IPS-18c (cell line): ENCODE measurements around the gene MTCP1.

ENCODE experiments used
- H3K4me3 ChIP-seq: 2 replicates; pipeline ENCODE4 v1.7.0; 2013; ENCODE audit warnings: low read depth, mild to moderate bottlenecking, low read length, moderate library complexity; ENCODE audit not compliant: insufficient read depth
- H3K9me3 ChIP-seq: one replicate; pipeline ENCODE4 v1.6.1; 2013; ENCODE audit warnings: mild to moderate bottlenecking, low read length, moderate library complexity; ENCODE audit not compliant: control insufficient read depth, insufficient read depth

The MTCP1 gene

DNA sequence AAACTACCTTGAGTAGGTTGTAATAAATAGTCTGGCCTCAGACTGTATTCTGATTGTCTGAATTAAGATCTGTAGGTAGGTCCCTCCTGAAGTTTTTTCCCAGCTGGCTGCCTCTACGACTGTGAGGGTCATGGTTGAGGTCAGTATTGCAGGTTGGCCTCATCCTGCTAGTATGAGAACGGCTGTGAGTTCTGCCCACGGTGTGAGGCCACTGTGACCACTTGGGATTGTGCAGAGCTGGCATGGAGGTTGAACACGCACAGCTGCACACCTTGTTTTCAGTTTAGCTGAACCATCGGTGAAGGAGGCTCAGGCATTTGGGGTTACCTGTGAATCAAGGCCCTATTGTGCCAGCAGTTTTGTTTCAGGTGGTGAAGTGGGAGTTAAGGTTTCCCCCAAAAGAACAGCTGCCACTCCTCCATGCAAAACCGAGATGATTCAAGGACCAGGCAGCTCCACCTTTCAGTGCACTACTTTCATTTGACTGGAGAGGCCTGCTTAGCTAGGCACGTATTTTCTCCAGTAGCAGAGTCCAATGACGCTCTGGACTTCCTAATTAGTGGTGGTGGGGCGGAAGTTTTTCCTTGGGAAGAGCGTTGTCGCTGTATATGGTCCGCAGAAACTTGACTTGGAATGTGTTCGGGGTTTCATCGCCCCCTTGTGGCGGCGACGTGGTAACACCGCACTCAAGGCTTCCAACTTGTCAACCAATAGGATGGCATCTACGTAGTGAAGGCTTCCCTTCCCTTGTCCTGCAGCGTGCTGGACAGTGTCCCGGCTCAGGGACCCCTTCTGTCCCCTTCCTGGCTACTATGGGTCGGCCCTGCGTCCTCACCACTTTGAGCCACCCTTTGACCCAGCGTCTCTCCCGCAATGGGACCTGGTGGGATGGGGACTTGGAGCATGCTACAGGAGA, 13.8 kb downstream of the MTCP1 start:
- Histone ChIP-seq H3K4me3 (peak overlapping the region; percentile 17), H3K9me3 (peaks cover 3% of the 10 kb centered on the region)

DNA sequence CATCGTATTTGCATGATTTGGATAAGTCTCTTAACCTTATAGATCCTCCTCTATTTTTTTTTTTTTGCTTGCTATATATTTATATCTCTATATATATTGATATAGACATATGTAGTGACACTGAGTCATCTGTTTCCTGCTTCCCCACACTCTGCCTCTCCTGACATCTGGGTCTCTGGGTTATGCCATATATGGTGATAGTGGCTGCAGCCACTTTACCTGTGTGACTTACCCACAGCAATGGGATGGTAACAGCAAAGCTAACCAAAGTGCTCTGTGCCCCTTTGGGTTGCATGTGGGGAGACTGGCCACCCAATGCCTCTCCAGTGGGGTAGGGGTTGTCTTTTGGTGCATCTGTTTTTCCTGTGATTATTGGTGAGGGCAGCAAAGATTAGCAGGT, 14.5 kb downstream of the MTCP1 start:
- H3K9me3 ChIP-seq: peaks cover 3% of the 10 kb centered on the region

GRCh38 chrX:155055494-155055893, 15.4 kb downstream of the MTCP1 start:
- H3K9me3 ChIP-seq: peaks cover 3% of the 10 kb centered on the region
- no peak overlapping the region for H3K4me3 ChIP-seq

More for the DNA sequence above, 14.5 kb downstream of the MTCP1 start:
- no peak overlapping the region for H3K4me3 ChIP-seq

DNA sequence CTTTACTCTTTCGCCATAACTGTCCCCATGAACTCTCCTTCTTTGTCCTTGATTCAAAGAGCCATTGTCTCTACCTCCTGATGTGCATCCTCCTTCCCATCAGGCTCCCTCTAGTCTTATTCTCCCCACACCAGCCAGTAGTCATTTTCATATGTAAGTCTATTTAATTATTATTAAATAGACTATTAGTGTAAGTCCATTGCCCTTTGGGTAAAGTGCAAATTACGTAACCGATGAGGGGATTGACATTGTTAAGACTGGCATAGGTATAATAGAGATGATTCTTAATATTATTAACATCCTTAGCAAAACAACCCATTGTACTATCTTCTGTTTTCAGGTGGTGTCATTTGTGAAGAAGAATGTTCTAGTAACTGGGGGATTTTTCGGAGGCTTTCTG, 16.7 kb downstream of the MTCP1 start:
- Histone ChIP-seq H3K4me3 (no peak overlapping the region), H3K9me3 (peaks cover 3% of the 10 kb centered on the region)

DNA sequence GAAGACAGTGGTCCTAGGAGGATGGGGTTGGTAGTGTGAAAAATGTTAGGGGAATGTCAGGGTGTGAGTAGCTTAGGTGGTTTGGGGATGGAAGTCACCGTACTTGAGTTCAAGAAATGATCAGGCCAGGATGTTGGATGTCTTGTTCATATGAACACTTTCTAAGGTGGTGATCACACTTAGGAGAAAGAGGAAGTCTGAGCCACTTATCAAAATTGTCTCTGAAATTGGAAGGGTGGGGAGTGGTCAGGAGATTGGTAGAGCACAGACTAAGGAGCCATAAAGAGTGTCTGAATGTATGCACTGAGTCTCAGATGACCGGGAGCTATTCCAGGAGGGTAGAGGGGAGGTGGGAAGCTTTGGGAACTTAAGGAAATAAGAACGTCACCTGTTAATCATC, 17.3 kb downstream of the MTCP1 start:
- H3K4me3 ChIP-seq: no peak overlapping the region
- peaks cover 3% of the 10 kb centered on the region for H3K9me3 ChIP-seq

DNA sequence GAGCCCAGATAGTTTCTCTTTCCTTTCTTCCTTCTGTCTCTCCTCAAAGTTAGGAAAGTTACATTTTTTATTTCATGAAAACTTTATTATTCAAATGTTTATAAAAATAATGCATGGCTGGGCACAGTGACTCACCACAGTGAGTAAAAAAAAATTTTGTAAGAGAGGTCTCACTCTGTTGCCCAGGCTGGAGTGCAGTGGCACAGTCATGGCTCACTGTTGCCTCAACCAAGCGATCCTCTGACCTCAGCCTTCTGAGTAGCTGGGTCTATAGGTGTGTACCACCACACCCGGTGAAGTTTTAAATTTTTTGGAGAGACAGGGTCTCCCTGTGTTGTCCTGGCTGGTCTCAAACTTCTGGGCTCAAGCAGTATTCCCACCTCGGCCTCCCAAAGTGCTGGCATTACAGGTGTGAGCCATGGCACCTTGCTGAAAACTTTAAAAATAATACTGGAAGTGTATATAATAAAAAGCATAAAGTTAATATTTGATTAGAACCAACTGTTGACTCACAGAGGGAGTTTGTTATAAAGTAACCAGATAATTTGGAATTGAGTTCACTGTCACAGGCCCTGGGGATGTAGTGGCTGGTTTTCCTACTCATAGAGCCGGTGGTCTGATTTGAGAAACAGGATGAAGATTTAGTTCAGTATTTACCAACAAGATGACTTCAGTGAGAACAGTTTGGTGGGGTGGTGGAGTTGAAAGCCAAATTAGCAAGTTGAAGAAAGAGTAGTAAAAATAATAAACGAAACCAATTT, 18.0 kb downstream of the MTCP1 start:
- Histone ChIP-seq H3K9me3 (peaks cover 3% of the 10 kb centered on the region), H3K4me3 (no peak overlapping the region)

DNA sequence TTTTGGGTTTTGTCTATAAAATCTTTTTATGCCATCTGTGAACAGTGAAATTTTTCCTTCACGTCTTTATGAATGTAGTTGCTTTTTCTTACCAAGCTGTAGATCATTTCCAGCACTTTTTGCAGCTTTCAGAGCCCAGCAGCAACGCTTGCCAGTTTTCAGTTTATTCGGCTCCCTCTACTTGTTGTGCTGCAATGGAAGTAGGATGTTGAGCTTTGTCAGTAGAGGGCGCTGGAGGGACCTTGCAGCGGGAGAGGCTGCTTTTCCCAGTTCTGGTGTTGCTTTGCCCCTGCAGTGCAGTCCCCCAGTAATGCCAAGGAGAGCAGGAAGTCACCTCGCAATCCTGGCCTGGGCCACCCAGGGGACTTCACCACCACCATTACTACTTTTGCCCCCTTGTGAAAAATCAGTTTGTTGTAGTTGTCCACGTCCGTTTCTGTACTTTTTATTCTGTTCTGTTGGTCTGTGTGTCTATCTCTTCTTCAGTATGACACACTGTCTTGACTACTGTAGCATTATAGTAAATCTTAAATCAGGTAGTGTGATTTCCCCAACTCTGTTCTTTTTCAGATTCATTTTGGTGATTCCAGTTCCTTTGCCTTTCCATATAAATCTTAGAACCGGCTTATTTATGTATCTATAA, 21.8 kb downstream of the MTCP1 start:
- H3K4me3 ChIP-seq: no peak overlapping the region
- H3K9me3 ChIP-seq: no peaks in the 10 kb centered on the region

GRCh38 chrX:155046811-155047528, 24.0 kb downstream of the MTCP1 start:
- Histone ChIP-seq H3K9me3 (no peaks in the 10 kb centered on the region), H3K4me3 (no peak overlapping the region)

- Histone ChIP-seq H3K9me3 (no peaks in the 10 kb centered on the region), H3K4me3 (no peak overlapping the region)
Observed at GRCh38 chrX:155046129-155046810, 24.7 kb downstream of the MTCP1 start.

- Histone ChIP-seq H3K4me3 (no peak overlapping the region), H3K9me3 (no peaks in the 10 kb centered on the region)
Observed at GRCh38 chrX:155035688-155036087, 35.2 kb downstream of the MTCP1 start.

DNA sequence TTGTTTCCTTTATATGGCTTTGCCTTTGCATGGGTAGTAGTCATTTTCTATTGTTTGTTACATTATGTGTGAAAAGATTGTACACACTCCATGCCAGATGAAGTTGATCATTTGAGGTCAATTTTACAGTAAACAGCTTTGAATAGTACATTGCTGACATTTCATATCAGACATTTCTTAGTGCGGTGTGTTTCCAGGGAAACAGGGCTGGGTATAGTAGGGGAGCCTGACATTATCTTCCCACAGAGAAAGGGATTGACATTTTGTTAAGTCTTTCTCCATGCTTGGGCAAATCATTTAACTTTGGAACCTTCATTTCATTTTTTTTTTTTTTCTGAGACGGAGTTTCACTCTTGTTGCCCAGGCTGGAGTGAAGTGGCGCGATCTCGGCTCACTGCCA, 39.3 kb downstream of the MTCP1 start:
- H3K4me3 ChIP-seq: no peak overlapping the region
- no peaks in the 10 kb centered on the region for H3K9me3 ChIP-seq

DNA sequence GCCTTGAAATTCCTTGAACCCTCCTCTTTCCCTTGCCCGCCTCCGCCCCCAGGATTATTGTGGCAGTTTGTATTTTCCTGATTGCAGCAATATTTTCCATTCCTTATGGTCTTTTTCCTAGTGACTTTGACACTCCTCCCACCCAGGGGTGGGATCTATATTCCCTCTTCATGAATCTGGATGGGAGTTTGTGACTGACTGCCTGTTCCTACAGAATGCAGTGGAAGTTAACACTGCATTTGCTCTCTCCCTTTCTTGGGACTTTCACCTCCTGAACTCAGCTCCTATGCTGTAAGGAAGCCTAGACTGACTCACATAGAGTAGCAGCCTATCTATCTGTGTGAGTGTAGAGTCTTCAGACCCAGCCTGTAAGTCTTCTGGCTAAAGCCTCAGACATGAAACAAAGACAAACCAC, 42.1 kb downstream of the MTCP1 start:
- Histone ChIP-seq H3K4me3 (no peak overlapping the region), H3K9me3 (no peaks in the 10 kb centered on the region)

DNA sequence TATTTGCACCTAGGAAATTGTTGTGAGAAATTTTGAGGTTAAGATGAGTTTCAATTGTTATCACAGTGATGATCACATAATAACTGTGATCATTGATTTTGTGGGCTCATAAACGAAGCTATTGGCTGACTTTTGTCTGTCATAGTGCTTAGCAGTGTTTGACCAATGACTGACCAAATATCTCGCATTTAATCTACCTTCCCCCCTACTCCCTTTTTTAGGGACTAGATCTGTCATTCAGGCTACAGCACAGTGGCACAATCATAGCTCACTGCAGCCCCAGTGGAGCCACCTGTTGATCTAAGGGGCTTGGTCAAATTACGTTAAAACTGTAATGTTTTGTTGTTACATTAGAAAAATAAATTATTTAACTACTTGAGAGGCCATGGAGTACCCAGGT, 42.8 kb downstream of the MTCP1 start:
- H3K9me3 ChIP-seq: no peaks in the 10 kb centered on the region
- no peak overlapping the region for H3K4me3 ChIP-seq

- peak overlapping the region; percentile 61 for H3K4me3 ChIP-seq
Observed at GRCh38 chrX:155027509-155028066, 43.3 kb downstream of the MTCP1 start.

DNA sequence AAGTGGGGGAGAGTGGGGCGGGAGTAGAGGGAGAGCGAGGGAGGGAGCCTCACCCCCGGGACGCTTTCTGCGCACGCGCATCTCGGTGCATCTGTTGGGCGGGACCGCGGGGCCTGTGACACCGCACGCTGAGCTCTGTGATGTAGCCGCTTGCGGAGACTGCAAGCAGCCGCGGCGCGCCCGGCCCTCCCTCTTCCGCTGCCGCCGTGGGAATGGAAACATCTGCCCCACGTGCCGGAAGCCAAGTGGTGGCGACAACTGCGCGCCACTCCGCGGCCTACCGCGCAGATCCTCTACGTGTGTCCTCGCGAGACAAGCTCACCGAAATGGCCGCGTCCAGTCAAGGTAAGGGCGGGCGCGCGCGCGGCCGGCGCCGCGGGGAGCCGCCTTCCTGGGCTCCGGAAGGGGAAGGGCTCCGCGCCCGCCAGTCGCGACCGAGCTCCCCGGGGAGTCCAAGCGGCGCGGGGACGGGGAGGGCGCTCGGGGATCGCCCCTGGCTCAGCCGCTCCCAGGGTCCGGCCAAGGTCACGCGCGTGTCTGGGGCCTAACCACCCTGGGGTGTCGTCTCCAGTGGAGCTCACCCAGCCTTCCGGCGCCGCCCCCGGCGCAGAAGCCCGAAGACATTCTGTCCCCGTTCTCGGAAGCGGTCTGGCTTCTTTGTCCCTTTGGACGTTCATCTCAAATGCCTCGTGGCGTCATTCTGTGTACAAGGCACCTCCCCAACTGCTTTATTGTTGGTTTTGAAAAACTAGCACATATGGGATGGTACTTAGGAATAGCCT, 44.0 kb downstream of the MTCP1 start, which contains the start of gene FUNDC2:
Gene FUNDC2 (plus strand): TSS at position 118 of the 782 bp plus-strand sequence. CDS start 95 bp downstream, at position 213.
- Histone ChIP-seq H3K4me3 (peak within 1 kb of the TSS; percentile 61), H3K9me3 (no peaks in the 10 kb centered on the region)

More at GRCh38 chrX:155027509-155028066, 43.3 kb downstream of the MTCP1 start:
- no peaks in the 10 kb centered on the region for H3K9me3 ChIP-seq

DNA sequence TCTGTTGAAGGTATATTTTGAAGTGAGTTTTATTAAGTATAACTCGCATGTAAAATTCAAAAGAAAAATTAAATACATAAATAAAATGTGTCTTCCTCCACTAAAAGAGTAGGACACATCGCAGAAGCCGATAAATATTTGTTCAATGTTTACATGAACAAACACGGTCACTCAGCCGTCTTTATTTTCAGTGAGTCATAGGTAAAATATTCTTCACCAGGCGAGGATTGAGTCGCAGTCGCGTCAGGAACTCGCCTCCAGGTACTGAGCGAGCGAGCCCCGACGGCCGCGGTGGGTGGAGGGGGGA, 44.6 kb downstream of the MTCP1 start:
- Histone ChIP-seq H3K9me3 (no peaks in the 10 kb centered on the region), H3K4me3 (peak overlapping the region; percentile 36; the same call in 1 of the 2 replicates)
